MM.1S (cell line): ENCODE results near the gene TNFRSF1A.
"Not testable (repeated sequence)": the region's sequence is repeated elsewhere in the genome, so short reads cannot be mapped to it uniquely, and the experiment has no call there.

Experiments used
- DNase-seq: peaks from one replicate; pipeline ENCODE4 v3.0.0-alpha.2; 2015
- H2AFZ ChIP-seq: fragments of 300-600 bp; sonication (generic); 2 replicates; pipeline ENCODE4 v1.6.0; 2016; ENCODE audit warnings: antibody characterized with exemption, low read length
- H3F3A ChIP-seq: fragments of 300-600 bp; sonication (generic); 2 replicates; pipeline ENCODE4 v1.6.1; 2016; ENCODE audit warnings: mild to moderate bottlenecking, antibody characterized with exemption, low read length, moderate library complexity, mixed read lengths; ENCODE audit not compliant: insufficient read depth
- H3K27ac ChIP-seq: fragments of 300-600 bp; sonication (generic); 2 replicates; pipeline ENCODE4 v1.5.1; 2016; ENCODE audit warnings: mild to moderate bottlenecking, low read length
- H3K27me3 ChIP-seq: fragments of 300-600 bp; sonication (generic); replicated peaks from 2 replicates; pipeline ENCODE4 v1.6.0; 2016; ENCODE audit warnings: low read length; ENCODE audit not compliant: insufficient read depth
- H3K36me3 ChIP-seq: fragments of 300-600 bp; sonication (generic); replicated peaks from 2 replicates; pipeline ENCODE4 v1.6.1; 2016; ENCODE audit warnings: mild to moderate bottlenecking, low read length, mixed read lengths; ENCODE audit not compliant: insufficient read depth
- H3K4me1 ChIP-seq: fragments of 300-600 bp; sonication (generic); 2 replicates; pipeline ENCODE4 v1.6.1; 2016; ENCODE audit warnings: low read length, mixed read lengths
- H3K4me2 ChIP-seq: fragments of 300-600 bp; sonication (generic); 2 replicates; pipeline ENCODE4 v1.6.0; 2016; ENCODE audit warnings: low read depth, low read length
- H3K4me3 ChIP-seq: fragments of 300-600 bp; sonication (generic); 2 replicates; pipeline ENCODE4 v1.5.1; 2016; ENCODE audit warnings: low read length, mixed read lengths
- H3K79me2 ChIP-seq: fragments of 300-600 bp; sonication (generic); 2 replicates; pipeline ENCODE4 v1.6.1; 2016; ENCODE audit warnings: mixed run types, low read length, mixed read lengths
- H3K9ac ChIP-seq: fragments of 300-600 bp; sonication (generic); 2 replicates; pipeline ENCODE4 v1.6.1; 2016; ENCODE audit warnings: low read length, mixed read lengths
- H3K9me2 ChIP-seq: fragments of 300-600 bp; sonication (generic); replicated peaks from 2 replicates; pipeline ENCODE4 v1.6.1; 2016; ENCODE audit warnings: mild to moderate bottlenecking, low read length, mixed read lengths; ENCODE audit not compliant: insufficient read depth
- H3K9me3 ChIP-seq: fragments of 300-600 bp; sonication (generic); replicated peaks from 2 replicates; pipeline ENCODE4 v1.6.1; 2016; ENCODE audit warnings: mild to moderate bottlenecking, low read length, mixed read lengths; ENCODE audit not compliant: insufficient read depth
- H4K20me1 ChIP-seq: fragments of 300-600 bp; sonication (generic); 2 replicates; pipeline ENCODE4 v1.6.1; 2016; ENCODE audit warnings: mild to moderate bottlenecking, low read length, moderate library complexity, mixed read lengths; ENCODE audit not compliant: insufficient read depth
- CTCF ChIP-seq: fragments of 300-600 bp; sonication (generic); IDR thresholded peaks from 2 replicates; pipeline ENCODE4 v1.5.1; 2016; ENCODE audit warnings: antibody characterized with exemption, low read length, mixed read lengths
- EZH2 ChIP-seq: fragments of 300-600 bp; sonication (generic); optimal IDR thresholded peaks from 2 replicates; pipeline ENCODE3; 2017; ENCODE audit warnings: low read depth, mild to moderate bottlenecking, antibody characterized with exemption, low read length, mixed read lengths
- EZH2phosphoT487 ChIP-seq: fragments of 300-600 bp; sonication (generic); IDR thresholded peaks from 2 replicates; pipeline ENCODE4 v1.6.1; 2018; ENCODE audit warnings: antibody characterized with exemption, low read length

The TNFRSF1A gene

GRCh38 chr12:6346942-6347341 is 5.1 kb upstream of the TNFRSF1A start:
- H3K4me3 ChIP-seq = no peak overlapping the region
- H3K79me2 ChIP-seq = peaks cover 9% of the 10 kb centered on the region
- no peaks in the 10 kb centered on the region for H3F3A ChIP-seq
- H4K20me1 ChIP-seq = no peaks in the 10 kb centered on the region
- no peak overlapping the region for H3K9ac ChIP-seq
- no peak overlapping the region for H2AFZ ChIP-seq
- H3K27ac ChIP-seq = no peak overlapping the region
- H3K9me3 ChIP-seq = no peaks in the 10 kb centered on the region
- peaks cover 21% of the 10 kb centered on the region for H3K4me1 ChIP-seq
- H3K4me2 ChIP-seq = no peak overlapping the region
- H3K27me3 ChIP-seq = no peaks in the 10 kb centered on the region
- H3K36me3 ChIP-seq = no peaks in the 10 kb centered on the region
- no peak for DNase-seq
- TF ChIP-seq EZH2phosphoT487 (no peak), EZH2 (no peak), CTCF (no peak)
- H3K9me2 ChIP-seq = no peaks in the 10 kb centered on the region

GRCh38 chr12:6346235-6346832 is 4.5 kb upstream of the TNFRSF1A start:
- no peaks in the 10 kb centered on the region for H3K36me3 ChIP-seq
- no peak overlapping the region for H3K9ac ChIP-seq
- H3K4me3 ChIP-seq = no peak overlapping the region
- H2AFZ ChIP-seq = no peak overlapping the region
- H3F3A ChIP-seq = no peaks in the 10 kb centered on the region
- no peaks in the 10 kb centered on the region for H3K9me3 ChIP-seq
- peaks cover 21% of the 10 kb centered on the region for H3K4me1 ChIP-seq
- TF ChIP-seq EZH2phosphoT487 (no peak), EZH2 (no peak)
- DNase-seq = no peak
- H3K27ac ChIP-seq = no peak overlapping the region
- no peaks in the 10 kb centered on the region for H4K20me1 ChIP-seq
- H3K79me2 ChIP-seq = peaks cover 15% of the 10 kb centered on the region
- H3K9me2 ChIP-seq = no peaks in the 10 kb centered on the region
- H3K4me2 ChIP-seq = no peak overlapping the region
- H3K27me3 ChIP-seq = no peaks in the 10 kb centered on the region

- Histone ChIP-seq H3K27me3 (no peaks in the 10 kb centered on the region), H3K4me3 (no peak overlapping the region), H3K9me2 (no peaks in the 10 kb centered on the region), H4K20me1 (no peaks in the 10 kb centered on the region), H3K79me2 (peaks cover 24% of the 10 kb centered on the region), H2AFZ (0 out of 2 replicates have a peak overlapping the region, but pooled peaks have one; percentile 22), H3K9ac (no peak overlapping the region), H3K36me3 (no peaks in the 10 kb centered on the region), H3K4me2 (no peak overlapping the region), H3K9me3 (no peaks in the 10 kb centered on the region), H3F3A (no peaks in the 10 kb centered on the region), H3K27ac (no peak overlapping the region), H3K4me1 (peaks cover 21% of the 10 kb centered on the region)
- no peak for DNase-seq
- TF ChIP-seq CTCF (no peak), EZH2 (no peak), EZH2phosphoT487 (no peak)
Observed at GRCh38 chr12:6345319-6346091, 3.6 kb upstream of the TNFRSF1A start.

- H3K9me3 ChIP-seq, H3K4me2 ChIP-seq, H3K27me3 ChIP-seq, H2AFZ ChIP-seq, H3K36me3 ChIP-seq, H3K4me3 ChIP-seq, H4K20me1 ChIP-seq, H3F3A ChIP-seq, H3K9me2 ChIP-seq, DNase-seq, H3K27ac ChIP-seq, H3K9ac ChIP-seq: not testable (repeated sequence)
- Histone ChIP-seq H3K79me2 (peaks cover 37% of the 10 kb centered on the region), H3K4me1 (peaks cover 32% of the 10 kb centered on the region)
Observed at GRCh38 chr12:6344101-6344660, 2.3 kb upstream of the TNFRSF1A start.
